ENCODE measurements around the gene AXIN1. TPM values are rescaled to one million over a fixed set of nuclear protein-coding genes. Genes with fewer than 3 reads are reported as not detected.
"Not testable (repeated sequence)": the region's sequence is repeated elsewhere in the genome, so short reads cannot be mapped to it uniquely, and the experiment has no call there.

Gene AXIN1
- total RNA-seq, 1 donor from 2014 or later: 28.9 TPM

GRCh38 chr16:392450-393030, 40.0 kb upstream of the AXIN1 start:
- TF ChIP-seq CTCF (IDR thresholded peaks at IDR 0.05): no peak
- Histone ChIP-seq H3K4me3 (no peak overlapping the region), H3K9me3 (no peaks in the 10 kb centered on the region), H3K27ac (no peak overlapping the region), H3K27me3 (no peaks in the 10 kb centered on the region), H3K36me3 (no peaks in the 10 kb centered on the region), H3K4me1 (peaks cover 8% of the 10 kb centered on the region)
- ATAC-seq (no peak), DNase-seq (no peak)
- intact Hi-C loops (cut with DNase I): no loop called here

GRCh38 chr16:391885-392335, 39.4 kb upstream of the AXIN1 start:
- Histone ChIP-seq H3K36me3 (no peaks in the 10 kb centered on the region), H3K4me3 (no peak overlapping the region), H3K27me3 (no peaks in the 10 kb centered on the region), H3K9me3 (no peaks in the 10 kb centered on the region), H3K4me1 (peaks cover 8% of the 10 kb centered on the region), H3K27ac (no peak overlapping the region)
- TF ChIP-seq CTCF (IDR thresholded peaks at IDR 0.05): peak; percentile 73
- intact Hi-C loops (cut with DNase I): no loop called here
- DNase-seq (peak; percentile 82), ATAC-seq (peak; percentile 95)

GRCh38 chr16:389352-389751, 36.8 kb upstream of the AXIN1 start:
- no peak for DNase-seq
- no peak overlapping the region for H3K4me3 ChIP-seq
- no peaks in the 10 kb centered on the region for H3K36me3 ChIP-seq
- no peak for TF ChIP-seq CTCF (IDR thresholded peaks at IDR 0.05)
- intact Hi-C loops (cut with DNase I): no loop called here
- H3K27ac ChIP-seq: no peak overlapping the region
- no peak for ATAC-seq
- H3K27me3 ChIP-seq: no peaks in the 10 kb centered on the region
- H3K4me1 ChIP-seq: no peaks in the 10 kb centered on the region
- no peaks in the 10 kb centered on the region for H3K9me3 ChIP-seq

GRCh38 chr16:387761-388666, 35.5 kb upstream of the AXIN1 start:
- intact Hi-C loops (cut with DNase I); H3K27ac ChIP-seq; H3K36me3 ChIP-seq; H3K9me3 ChIP-seq; H3K4me1 ChIP-seq; H3K27me3 ChIP-seq; ATAC-seq; DNase-seq; H3K4me3 ChIP-seq: not testable (repeated sequence)

GRCh38 chr16:386641-387156, 34.2 kb upstream of the AXIN1 start:
- ATAC-seq (no peak), DNase-seq (no peak)
- TF ChIP-seq CTCF (IDR thresholded peaks at IDR 0.05): no peak
- no peaks in the 10 kb centered on the region for H3K36me3 ChIP-seq
- no peak overlapping the region for H3K4me3 ChIP-seq
- no peak overlapping the region for H3K27ac ChIP-seq
- intact Hi-C loops (cut with DNase I): no loop called here
- H3K27me3 ChIP-seq: no peaks in the 10 kb centered on the region
- peaks cover 10% of the 10 kb centered on the region for H3K4me1 ChIP-seq
- no peaks in the 10 kb centered on the region for H3K9me3 ChIP-seq

Measured in upper lobe of right lung (tissue), 1 donor.